ENCODE data around the gene PTPN11. TPM values are rescaled to one million over a fixed set of nuclear protein-coding genes. Genes with fewer than 3 reads are reported as not detected.

PTPN11 gene
- polyA plus RNA-seq, 1 donor from 2014 or later = 92.5 TPM

GRCh38 chr12:112393328-112393727 lies 25.4 kb upstream of the PTPN11 start:
- H3K27me3 ChIP-seq (ENCODE audit: insufficient read depth, low read depth, low read length) = no peaks in the 10 kb centered on the region
- H3F3A ChIP-seq (ENCODE audit: insufficient read depth, low read length, poor library complexity, severe bottlenecking) = no peaks in the 10 kb centered on the region
- no peak overlapping the region for H3K4me2 ChIP-seq (ENCODE audit: low read length)
- H4K20me1 ChIP-seq (ENCODE audit: insufficient read depth) = no peaks in the 10 kb centered on the region
- no peak for TF ChIP-seq RAD21 (conservative IDR thresholded peaks at IDR 0.05)
- no peak for TF ChIP-seq REST (IDR thresholded peaks at IDR 0.05; ENCODE audit: borderline replicate concordance)
- TF ChIP-seq EP300 (conservative IDR thresholded peaks at IDR 0.05; ENCODE audit: poor library complexity, severe bottlenecking) = no peak
- TF ChIP-seq TAF1 (IDR thresholded peaks at IDR 0.05; ENCODE audit: low read depth) = no peak
- TF ChIP-seq EZH2 (IDR thresholded peaks at IDR 0.05; ENCODE audit: borderline replicate concordance, insufficient read depth, low read length, poor library complexity, severe bottlenecking) = no peak
- TF ChIP-seq POLR2AphosphoS5 (IDR thresholded peaks at IDR 0.05) = no peak
- TF ChIP-seq MXI1 (conservative IDR thresholded peaks at IDR 0.05; ENCODE audit: poor library complexity, severe bottlenecking) = no peak
- no peak for TF ChIP-seq SMC3 (conservative IDR thresholded peaks at IDR 0.05; ENCODE audit: poor library complexity)
- TF ChIP-seq CTCF (IDR thresholded peaks at IDR 0.05; ENCODE audit: poor library complexity, severe bottlenecking) = no peak
- no peak overlapping the region for H3K4me3 ChIP-seq (ENCODE audit: low read length)
- no peaks in the 10 kb centered on the region for H3K36me3 ChIP-seq (ENCODE audit: insufficient read depth, low read length)
- H3K9me3 ChIP-seq (ENCODE audit: low read length) = no peaks in the 10 kb centered on the region
- H3K79me2 ChIP-seq (replicated peaks; ENCODE audit: insufficient read depth, low read length) = no peaks in the 10 kb centered on the region
- H3K27ac ChIP-seq (ENCODE audit: low read length) = no peak overlapping the region
- no peaks in the 10 kb centered on the region for H3K9me2 ChIP-seq (ENCODE audit: insufficient read depth, low read length)
- H2AFZ ChIP-seq (ENCODE audit: low read depth, low read length) = no peak overlapping the region
- no peak overlapping the region for H3K9ac ChIP-seq (ENCODE audit: low read length)

GRCh38 chr12:112401054-112401453 lies 17.7 kb upstream of the PTPN11 start:
- Histone ChIP-seq H3K4me3 (ENCODE audit: low read length) (no peak overlapping the region), H3K27me3 (ENCODE audit: insufficient read depth, low read depth, low read length) (no peaks in the 10 kb centered on the region), H2AFZ (ENCODE audit: low read depth, low read length) (no peak overlapping the region), H3K9me3 (ENCODE audit: low read length) (no peaks in the 10 kb centered on the region), H3K36me3 (ENCODE audit: insufficient read depth, low read length) (peaks cover 8% of the 10 kb centered on the region), H4K20me1 (ENCODE audit: insufficient read depth) (no peaks in the 10 kb centered on the region), H3K4me2 (ENCODE audit: low read length) (no peak overlapping the region), H3K9me2 (ENCODE audit: insufficient read depth, low read length) (no peaks in the 10 kb centered on the region), H3F3A (ENCODE audit: insufficient read depth, low read length, poor library complexity, severe bottlenecking) (no peaks in the 10 kb centered on the region), H3K27ac (ENCODE audit: low read length) (no peak overlapping the region), H3K9ac (ENCODE audit: low read length) (no peak overlapping the region), H3K79me2 (replicated peaks; ENCODE audit: insufficient read depth, low read length) (no peaks in the 10 kb centered on the region)
- TF ChIP-seq TAF1 (IDR thresholded peaks at IDR 0.05; ENCODE audit: low read depth) (no peak), MXI1 (conservative IDR thresholded peaks at IDR 0.05; ENCODE audit: poor library complexity, severe bottlenecking) (no peak), SMC3 (conservative IDR thresholded peaks at IDR 0.05; ENCODE audit: poor library complexity) (no peak), REST (IDR thresholded peaks at IDR 0.05; ENCODE audit: borderline replicate concordance) (no peak), CTCF (IDR thresholded peaks at IDR 0.05; ENCODE audit: poor library complexity, severe bottlenecking) (no peak)
